ENCODE results near the gene HOPX.
"Not testable (repeated sequence)": the region's sequence is repeated elsewhere in the genome, so short reads cannot be mapped to it uniquely, and the experiment has no call there.

Gene HOPX

DNA sequence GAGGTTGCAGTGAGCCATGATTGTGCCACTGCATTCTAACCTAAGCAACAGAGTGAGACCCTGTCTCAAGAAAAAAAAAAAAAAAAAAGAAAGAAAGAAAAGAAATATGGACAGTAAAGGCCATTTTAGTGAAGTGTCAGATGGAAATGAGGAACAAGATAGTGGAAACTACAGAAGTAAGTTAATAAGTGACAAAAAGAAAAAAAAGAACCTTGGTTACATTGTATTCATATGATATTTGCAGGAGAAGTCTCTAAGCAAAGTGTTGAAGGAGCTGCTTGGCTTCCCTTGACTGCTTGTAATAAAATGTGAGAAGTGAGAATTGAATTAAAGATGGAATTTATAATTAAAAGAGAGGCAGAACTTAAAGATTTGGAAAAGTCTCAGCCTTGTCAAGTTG lies 73.2 kb downstream of the HOPX start:
- Mint-ChIP-seq H3K27me3 (no peaks in the 10 kb centered on the region), H3K27ac (no peak overlapping the region), H3K4me1 (ENCODE audit: low read depth) (no peaks in the 10 kb centered on the region), H3K36me3 (no peaks in the 10 kb centered on the region), H3K4me3 (no peak overlapping the region), H3K9me3 (ENCODE audit: low read depth) (no peaks in the 10 kb centered on the region)

DNA sequence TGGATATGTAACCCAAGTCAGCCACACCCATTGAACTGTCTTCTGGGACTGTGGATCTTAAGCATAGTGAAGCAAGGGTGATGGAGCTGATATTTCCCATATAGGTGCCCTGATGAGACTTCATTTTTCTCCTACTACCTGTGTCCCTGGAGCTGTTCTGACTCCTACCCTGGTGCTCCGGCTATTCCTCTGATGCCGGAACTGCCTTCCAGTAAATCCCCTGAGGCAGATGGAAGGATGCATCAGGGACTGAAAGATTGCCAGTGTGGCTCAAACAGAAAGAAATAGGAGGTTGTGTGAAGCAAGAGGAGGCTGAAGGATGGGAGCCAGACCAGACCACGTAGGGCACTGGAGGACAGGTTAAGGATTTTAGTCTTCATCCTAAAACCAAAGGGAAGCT lies 74.7 kb downstream of the HOPX start:
- Mint-ChIP-seq H3K4me3 (no peak overlapping the region), H3K36me3 (no peaks in the 10 kb centered on the region), H3K4me1 (ENCODE audit: low read depth) (no peaks in the 10 kb centered on the region), H3K9me3 (ENCODE audit: low read depth) (no peaks in the 10 kb centered on the region), H3K27ac (no peak overlapping the region), H3K27me3 (no peaks in the 10 kb centered on the region)

DNA sequence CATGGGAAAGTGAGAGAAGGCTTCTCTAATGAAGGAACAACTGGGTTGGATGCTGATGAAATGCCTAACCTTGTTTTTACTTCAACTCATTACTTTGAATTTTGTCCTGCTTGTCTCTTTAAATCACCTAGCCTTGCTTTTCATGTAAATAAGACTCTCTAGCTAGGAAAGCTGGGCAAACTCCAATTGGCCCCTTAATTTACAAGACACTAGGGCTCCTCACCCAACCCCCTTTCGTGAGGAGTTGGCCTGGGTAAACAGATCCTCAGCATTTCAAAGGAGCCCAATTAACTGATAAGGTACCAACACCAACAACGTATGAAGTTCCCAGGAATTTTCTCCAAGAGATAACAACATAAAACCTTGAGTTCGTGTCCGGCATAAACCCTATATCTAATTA lies 75.6 kb downstream of the HOPX start:
- H3K27me3 Mint-ChIP-seq; H3K27ac Mint-ChIP-seq; H3K9me3 Mint-ChIP-seq (ENCODE audit: low read depth); H3K36me3 Mint-ChIP-seq; H3K4me1 Mint-ChIP-seq (ENCODE audit: low read depth); H3K4me3 Mint-ChIP-seq: not testable (repeated sequence)

DNA sequence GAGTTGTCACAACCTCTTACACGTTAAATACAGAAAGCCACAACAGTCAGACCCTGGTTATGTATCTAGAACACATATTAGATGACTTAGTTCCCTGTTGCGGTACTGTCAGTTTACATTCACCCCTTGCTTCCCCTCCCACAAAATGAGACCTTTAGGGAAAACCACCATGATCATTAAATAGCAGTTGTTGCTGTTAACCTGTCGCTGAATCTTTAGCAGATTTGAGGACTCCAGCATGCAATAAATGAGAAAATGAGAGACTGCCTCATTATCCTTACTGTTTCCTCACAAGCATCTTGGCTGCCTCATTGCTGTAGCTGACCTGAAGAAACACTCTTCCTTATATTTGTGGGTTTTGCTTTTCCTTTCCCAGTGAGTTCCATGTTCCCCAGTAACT lies 77.8 kb downstream of the HOPX start:
- no peak overlapping the region for H3K27ac Mint-ChIP-seq
- H3K9me3 Mint-ChIP-seq (ENCODE audit: low read depth): peaks cover 2% of the 10 kb centered on the region
- H3K36me3 Mint-ChIP-seq: no peaks in the 10 kb centered on the region
- H3K27me3 Mint-ChIP-seq: no peaks in the 10 kb centered on the region
- no peaks in the 10 kb centered on the region for H3K4me1 Mint-ChIP-seq (ENCODE audit: low read depth)
- no peak overlapping the region for H3K4me3 Mint-ChIP-seq
